ENCODE results near the gene MOB3B.

The MOB3B gene

GRCh38 chr9:27442464-27442863 lies 87.2 kb downstream of the MOB3B start:
- TF ChIP-seq ZNF565 (CRISPR knock-in tag; conservative IDR thresholded peaks at IDR 0.05; ENCODE audit: low read depth) (no peak), CSDC2 (CRISPR knock-in tag; IDR thresholded peaks at IDR 0.05) (no peak), ZFP30 (CRISPR knock-in tag; IDR thresholded peaks at IDR 0.05) (no peak), BACH2 (CRISPR knock-in tag; IDR thresholded peaks at IDR 0.05; ENCODE audit: borderline replicate concordance) (no peak), TCF4 (CRISPR knock-in tag; IDR thresholded peaks at IDR 0.05; ENCODE audit: borderline replicate concordance) (no peak)
- ATAC-seq: no peak

- TF ChIP-seq TCF4 (CRISPR knock-in tag; IDR thresholded peaks at IDR 0.05; ENCODE audit: borderline replicate concordance) (no peak), CSDC2 (CRISPR knock-in tag; IDR thresholded peaks at IDR 0.05) (no peak), ZNF70 (CRISPR knock-in tag; IDR thresholded peaks at IDR 0.05) (no peak), TOX (CRISPR knock-in tag; IDR thresholded peaks at IDR 0.05; ENCODE audit: borderline replicate concordance) (no peak), ZFP30 (CRISPR knock-in tag; IDR thresholded peaks at IDR 0.05) (no peak), POU6F1 (CRISPR knock-in tag; IDR thresholded peaks at IDR 0.05; ENCODE audit: borderline replicate concordance, low read depth) (no peak), SNAI2 (CRISPR knock-in tag; IDR thresholded peaks at IDR 0.05) (no peak), OSR1 (CRISPR knock-in tag; IDR thresholded peaks at IDR 0.05) (no peak), ZC3H10 (CRISPR knock-in tag; IDR thresholded peaks at IDR 0.05) (no peak), CREB5 (CRISPR knock-in tag; IDR thresholded peaks at IDR 0.05; ENCODE audit: low read depth) (no peak), ZNF565 (CRISPR knock-in tag; conservative IDR thresholded peaks at IDR 0.05; ENCODE audit: low read depth) (no peak), CSRNP3 (CRISPR knock-in tag; IDR thresholded peaks at IDR 0.05) (no peak), ZNF8 (CRISPR knock-in tag; IDR thresholded peaks at IDR 0.05) (no peak), GLIS3 (CRISPR knock-in tag; IDR thresholded peaks at IDR 0.05) (no peak), BACH2 (CRISPR knock-in tag; IDR thresholded peaks at IDR 0.05; ENCODE audit: borderline replicate concordance) (no peak), RARB (CRISPR knock-in tag; IDR thresholded peaks at IDR 0.05) (no peak)
- ATAC-seq: no peak
These were observed 87.9 kb downstream of the MOB3B start for GRCh38 chr9:27441741-27442070.

GRCh38 chr9:27440888-27441740 lies 88.5 kb downstream of the MOB3B start:
- ATAC-seq: no peak
- TF ChIP-seq ZNF70 (CRISPR knock-in tag; IDR thresholded peaks at IDR 0.05) (no peak), BACH2 (CRISPR knock-in tag; IDR thresholded peaks at IDR 0.05; ENCODE audit: borderline replicate concordance) (no peak), GLIS3 (CRISPR knock-in tag; IDR thresholded peaks at IDR 0.05) (no peak), PPARA (CRISPR knock-in tag; IDR thresholded peaks at IDR 0.05; ENCODE audit: borderline replicate concordance) (no peak), CREB5 (CRISPR knock-in tag; IDR thresholded peaks at IDR 0.05; ENCODE audit: low read depth) (no peak), OSR1 (CRISPR knock-in tag; IDR thresholded peaks at IDR 0.05) (no peak), TCF4 (CRISPR knock-in tag; IDR thresholded peaks at IDR 0.05; ENCODE audit: borderline replicate concordance) (no peak), RARB (CRISPR knock-in tag; IDR thresholded peaks at IDR 0.05) (no peak), ISL1 (CRISPR knock-in tag; IDR thresholded peaks at IDR 0.05) (no peak), ZFP3 (CRISPR knock-in tag; IDR thresholded peaks at IDR 0.05) (no peak), CSRNP3 (CRISPR knock-in tag; IDR thresholded peaks at IDR 0.05) (no peak), ZFP30 (CRISPR knock-in tag; IDR thresholded peaks at IDR 0.05) (no peak), ZNF565 (CRISPR knock-in tag; conservative IDR thresholded peaks at IDR 0.05; ENCODE audit: low read depth) (no peak), ZC3H10 (CRISPR knock-in tag; IDR thresholded peaks at IDR 0.05) (no peak), ESRRG (CRISPR knock-in tag; IDR thresholded peaks at IDR 0.05) (no peak), POU6F1 (CRISPR knock-in tag; IDR thresholded peaks at IDR 0.05; ENCODE audit: borderline replicate concordance, low read depth) (no peak), SNAI2 (CRISPR knock-in tag; IDR thresholded peaks at IDR 0.05) (no peak), ARNTL (CRISPR knock-in tag; IDR thresholded peaks at IDR 0.05; ENCODE audit: borderline replicate concordance, low read depth) (no peak)

Data from SK-N-SH treated with all-trans-retinoic acid at 6 μM for 48 hours (cell line).